GM12878 (cell line): ENCODE data around the gene DCBLD2. TPM values are rescaled to one million over a fixed set of nuclear protein-coding genes. Genes with fewer than 3 reads are reported as not detected.

Experiments
- ATAC-seq: fragments of 200-7000 bp; cut with Tn5 transposase; 3 replicates; pipeline ENCODE4 v1.9.1; 2020; ENCODE audit warnings: mild to moderate bottlenecking, moderate library complexity
- BruUV-seq: library from RNA; stranded (reverse); fragments of 400-500 nt; replicated peaks from 2 replicates; lab custom pipeline; 2021; lab: Mats Ljungman, UMichigan
- CTCF ChIA-PET: fragments of 300-600 bp; sonication (Branson Sonifier 250); formaldehyde crosslinking; extraction: SDS; loops from one replicate; lab custom pipeline; 2021; ENCODE audit warnings: inconsistent platforms; lab: Yijun Ruan, JAX
- POLR2A ChIA-PET: fragments of 350-600 bp; formaldehyde crosslinking; extraction: SDS; loops from one replicate; lab custom pipeline; 2021; ENCODE audit warnings: inconsistent platforms; lab: Charles Lee
- RAD21 ChIA-PET: fragments of 300-600 bp; sonication (Branson Sonifier 250); formaldehyde crosslinking; loops from one replicate; lab custom pipeline; 2023; ENCODE audit warnings: antibody characterized with exemption; ENCODE audit not compliant: unreplicated experiment; lab: Charles Lee
- SMC1A ChIA-PET: fragments of 300-600 bp; sonication (Branson Sonifier 250); formaldehyde crosslinking; loops from one replicate; lab custom pipeline; 2023; ENCODE audit not compliant: unreplicated experiment, uncharacterized antibody; lab: Charles Lee
- DNase-seq: peaks from one replicate; pipeline ENCODE4 v3.0.0-alpha.2; 2011; ENCODE audit warnings: low read depth, low spot score
- FAIRE-seq: peaks from 3 replicates; lab custom pipeline; 2011; peaks lifted over from hg19 to GRCh38; lab: Jason Lieb, UNC
- H2AFZ ChIP-seq: 2 replicates; pipeline ENCODE4 v1.6.0; 2011; ENCODE audit warnings: low read depth, low read length, control low read depth; ENCODE audit not compliant: control insufficient read depth
- H3K27ac ChIP-seq: 2 replicates; pipeline ENCODE4 v1.5.1; 2011; ENCODE audit warnings: control low read depth; ENCODE audit not compliant: control insufficient read depth, insufficient read depth
- H3K27me3 ChIP-seq, 2 experiments: replicated peaks in 1 of 2; 2 replicates each; pipeline versions ENCODE4 v1.6.0 to v1.6.1; 2011; ENCODE audit warnings: low read length in 1 of 2; ENCODE audit not compliant: control insufficient read depth in 2 of 2, insufficient read depth in 2 of 2
- H3K36me3 ChIP-seq, 2 experiments: 2 replicates each; pipeline ENCODE4 v1.5.1; 2011; ENCODE audit warnings: low read length in 1 of 2; ENCODE audit not compliant: control insufficient read depth in 2 of 2, insufficient read depth in 2 of 2
- H3K4me1 ChIP-seq: 2 replicates; pipeline ENCODE4 v1.6.1; 2011; ENCODE audit warnings: mild to moderate bottlenecking, low read length, moderate library complexity, mixed read lengths; ENCODE audit not compliant: control insufficient read depth, insufficient read depth
- H3K4me2 ChIP-seq: 2 replicates; pipeline ENCODE4 v1.6.0; 2011; ENCODE audit warnings: control low read depth; ENCODE audit not compliant: control insufficient read depth, insufficient read depth
- H3K4me3 ChIP-seq: fragments of 200-600 bp; sonication (generic); 2 replicates; pipeline ENCODE4 v1.5.1; 2016
- H3K79me2 ChIP-seq: 2 replicates; pipeline ENCODE4 v1.6.0; 2011; ENCODE audit warnings: low read length; ENCODE audit not compliant: control insufficient read depth, insufficient read depth
- H3K9ac ChIP-seq: 2 replicates; pipeline ENCODE4 v1.8.0; 2011; ENCODE audit warnings: low read length, control low read depth, mixed read lengths; ENCODE audit not compliant: control insufficient read depth, insufficient read depth
- H3K9me3 ChIP-seq: replicated peaks from 3 replicates; pipeline ENCODE4 v1.5.1; 2011; ENCODE audit warnings: mild to moderate bottlenecking, low read length; ENCODE audit not compliant: control insufficient read depth, insufficient read depth
- H4K20me1 ChIP-seq: 2 replicates; pipeline ENCODE4 v1.6.0; 2011; ENCODE audit not compliant: control insufficient read depth, insufficient read depth
- ASH2L ChIP-seq: fragments of 300-600, 200-600 bp; sonication (generic); IDR thresholded peaks from 2 replicates; pipeline ENCODE4 v1.6.1; 2017; ENCODE audit warnings: low read depth, mild to moderate bottlenecking, borderline replicate concordance
- BMI1 ChIP-seq: fragments of 450-650 bp; IDR thresholded peaks from 2 replicates; pipeline ENCODE4 v1.6.1; 2016; ENCODE audit warnings: mild to moderate bottlenecking, moderate library complexity, borderline replicate concordance
- E2F4 ChIP-seq: IDR thresholded peaks from 2 replicates; pipeline ENCODE4 v1.6.1; 2012; ENCODE audit warnings: low read depth, low read length, improper control_type of control experiment
- FOXM1 ChIP-seq: IDR thresholded peaks from 2 replicates; pipeline ENCODE4 v1.6.1; 2012; ENCODE audit warnings: low read depth, mild to moderate bottlenecking, inconsistent platforms, low read length, moderate library complexity
- MEF2B ChIP-seq: fragments of 450-650 bp; IDR thresholded peaks from 2 replicates; pipeline ENCODE4 v1.6.1; 2018; ENCODE audit warnings: mild to moderate bottlenecking, moderate library complexity; ENCODE audit not compliant: partially characterized antibody, poor library complexity, severe bottlenecking
- MYB ChIP-seq: fragments of 150-350 bp; IDR thresholded peaks from 2 replicates; pipeline ENCODE4 v1.6.1; 2014; ENCODE audit warnings: mild to moderate bottlenecking, low read depth, low read length, borderline replicate concordance
- NFXL1 ChIP-seq: fragments of 450-650 bp; IDR thresholded peaks from 2 replicates; pipeline ENCODE4 v1.6.1; 2017; ENCODE audit warnings: antibody characterized with exemption, mild to moderate bottlenecking, borderline replicate concordance
- POU2F2 ChIP-seq: IDR thresholded peaks from 3 replicates; pipeline ENCODE4 v1.6.1; 2011; ENCODE audit warnings: low read depth, mild to moderate bottlenecking, low read length, borderline replicate concordance
- RELB ChIP-seq: fragments of 450-650 bp; IDR thresholded peaks from 2 replicates; pipeline ENCODE4 v1.6.1; 2017; ENCODE audit warnings: low read depth, mild to moderate bottlenecking, moderate library complexity
- SIX5 ChIP-seq: IDR thresholded peaks from 2 replicates; pipeline ENCODE4 v1.6.1; 2011; ENCODE audit warnings: mild to moderate bottlenecking, low read depth, low read length, moderate library complexity; ENCODE audit not compliant: severe bottlenecking
- USF1 ChIP-seq: IDR thresholded peaks from 2 replicates; pipeline ENCODE4 v1.6.1; 2011; ENCODE audit warnings: borderline replicate concordance, low read depth, mild to moderate bottlenecking, moderate library complexity, mixed read lengths, low read length; ENCODE audit not compliant: insufficient read depth; ENCODE audit errors: extremely low read length
- USF2 ChIP-seq: IDR thresholded peaks from 2 replicates; pipeline ENCODE4 v1.6.1; 2011; ENCODE audit warnings: low read depth, low read length, improper control_type of control experiment, borderline replicate concordance
- ZNF217 ChIP-seq: fragments of 450-650 bp; IDR thresholded peaks from 2 replicates; pipeline ENCODE4 v1.6.1; 2017; ENCODE audit warnings: antibody characterized with exemption, mild to moderate bottlenecking
- WGBS: methylation state at CpG from one replicate; pipeline ENCODE4 v1.1.6; 2016; ENCODE audit warnings: low lambda C conversion rate; ENCODE audit not compliant: insufficient replicate concordance, insufficient coverage; ENCODE audit errors: missing lambda C conversion rate; 5-methylcytosine and 5-hydroxymethylcytosine counted together
- in situ Hi-C: fragments of 300-500 bp; cut with MboI; formaldehyde crosslinking; loops from 9 replicates; pipeline ENCODE4 v1.14.3; 2018; ENCODE audit warnings: mixed read lengths
- intact Hi-C: fragments of 100-400 bp; cut with micrococcal nuclease; formaldehyde crosslinking; loops from one replicate; pipeline ENCODE4 v1.14.2; 2022; ENCODE audit not compliant: unreplicated experiment
- polyA plus RNA-seq, 11 experiments: library from polyadenylated mRNA; depleted of rRNA in 4 of 11; unstranded in 6 of 11; stranded (reverse) in 5 of 11; fragments of >200 nt; fragmentation: Nextera tagmentation in 4 of 11; fragmentation: Illumina TruSeq in 1 of 11; extraction: Ambion mirVana in 4 of 11; extraction: Trizol in 1 of 11; gene quantifications; 1 replicate in 1 of 11; 2 replicates in 10 of 11; pipeline versions ENCODE4 v1.2.1 to v1.2.3, GENCODE V29; 2011 to 2016; ENCODE audit warnings: inconsistent platforms in 2 of 11, missing spikeins in 2 of 11, low read depth in 1 of 11
- total RNA-seq, 4 experiments: library from RNA; depleted of rRNA in 3 of 4; stranded (reverse); fragments of >200 nt in 3 of 4; fragmentation: Illumina TruSeq in 1 of 4; extraction: Trizol in 1 of 4; gene quantifications; 2 replicates each; pipeline versions ENCODE4 v1.2.1 to v1.2.3, GENCODE V29; 2013 to 2021

DCBLD2 gene
- total and polyA plus RNA-seq, 10 of the 15 experiments (the other 5 are each of a cell fraction or from before 2014, with no cell fraction given) = 1.6 to 5.9 (median 4.7) TPM

- POLR2A ChIA-PET = no interaction called here
- SMC1A ChIA-PET = interaction anchor here (0.9 to 1.8 kb wide), 4 partner anchors 170 to 349 kb away, joined by 3 to 8 read pairs (median 4); no protein-coding TSS in a partner anchor
- WGBS = 85% methylated on average over 4 of the region's 4 CpGs
- no peak overlapping the region for H3K9ac ChIP-seq
- in situ Hi-C loops (loop anchor here (25.0 kb wide), 1 partner anchor 486 kb away; no protein-coding TSS in a partner anchor), intact Hi-C loops (loop anchor here (5.0 to 10.0 kb wide), 3 partner anchors 274 to 929 kb away; no protein-coding TSS in a partner anchor)
- CTCF ChIA-PET = interaction anchor here (0.9 to 5.6 kb wide), 4 partner anchors 170 to 862 kb away, joined by 3 to 29 read pairs (median 12); no protein-coding TSS in a partner anchor
- H2AFZ ChIP-seq = no peak overlapping the region
- no peaks in the 10 kb centered on the region for H3K36me3 ChIP-seq
- BruUV-seq = no TSS peak
- no peak for ATAC-seq
- no peaks in the 10 kb centered on the region for H3K79me2 ChIP-seq
- TF ChIP-seq MYB = no peak
- TF ChIP-seq NFXL1 = no peak
- TF ChIP-seq POU2F2 = no peak
- no peak for TF ChIP-seq FOXM1
- TF ChIP-seq USF1 = no peak
- no peak for TF ChIP-seq RELB
- no peak for TF ChIP-seq USF2
- no peak for TF ChIP-seq MEF2B
- no peak for TF ChIP-seq BMI1
- TF ChIP-seq E2F4 = no peak
- no peak for TF ChIP-seq ASH2L
- TF ChIP-seq ZNF217 = no peak
- TF ChIP-seq SIX5 = no peak
- H3K9me3 ChIP-seq = no peaks in the 10 kb centered on the region
- H3K27me3 ChIP-seq = no peaks in the 10 kb centered on the region
- H3K4me2 ChIP-seq = no peak overlapping the region
- H4K20me1 ChIP-seq = no peaks in the 10 kb centered on the region
- no peak for FAIRE-seq
- H3K4me3 ChIP-seq = no peak overlapping the region
- RAD21 ChIA-PET = interaction anchor here (0.9 kb wide), 2 partner anchors 170 to 985 kb away, joined by 3 to 7 read pairs; no protein-coding TSS in a partner anchor
- no peak for DNase-seq
- H3K27ac ChIP-seq = no peak overlapping the region
- H3K4me1 ChIP-seq = no peaks in the 10 kb centered on the region
These were observed 77.7 kb downstream of the DCBLD2 start for GRCh38 chr3:98823791-98824190.
